Activated naive CD4-positive, alpha-beta T cell treated with anti-CD3 and anti-CD28 coated beads, Interleukin-2, amount 10 ng/mL, durations not matched to agents 7 days and 5 days (primary cell): ENCODE data around the gene LPP.

ENCODE experiments used
- CTCF ChIA-PET: fragments of 350-600 bp; sonication (Branson Sonifier 250); formaldehyde crosslinking; loops from one replicate; lab custom pipeline; 2021; ENCODE audit warnings: antibody characterized with exemption; lab: Charles Lee
- DNase-seq: peaks from one replicate; pipeline ENCODE4 v3.0.0-alpha.2; 2020
- H3K27ac Mint-ChIP-seq: one replicate; pipeline ENCODE4 v1.8.0; 2021; ENCODE audit warnings: mild to moderate bottlenecking, moderate library complexity, mixed read lengths
- H3K27me3 Mint-ChIP-seq: one replicate; pipeline ENCODE4 v1.8.0; 2021; ENCODE audit warnings: mild to moderate bottlenecking, mixed read lengths
- H3K36me3 Mint-ChIP-seq: one replicate; pipeline ENCODE4 v1.8.0; 2021; ENCODE audit warnings: mixed read lengths
- H3K4me1 Mint-ChIP-seq: one replicate; pipeline ENCODE4 v1.8.0; 2021; ENCODE audit warnings: mixed read lengths
- H3K4me3 Mint-ChIP-seq: one replicate; pipeline ENCODE4 v1.8.0; 2021; ENCODE audit warnings: mild to moderate bottlenecking, moderate library complexity, mixed read lengths
- H3K9me3 Mint-ChIP-seq: one replicate; pipeline ENCODE4 v1.8.0; 2021; ENCODE audit warnings: mixed read lengths

The LPP gene

GRCh38 chr3:188270423-188270972 lies 116.5 kb downstream of the LPP start:
- peaks cover 4% of the 10 kb centered on the region for H3K4me1 Mint-ChIP-seq
- no peak for DNase-seq
- H3K36me3 Mint-ChIP-seq = peaks cover 23% of the 10 kb centered on the region
- no peaks in the 10 kb centered on the region for H3K27me3 Mint-ChIP-seq
- H3K9me3 Mint-ChIP-seq = no peaks in the 10 kb centered on the region
- H3K27ac Mint-ChIP-seq = no peak overlapping the region
- CTCF ChIA-PET = no interaction called here
- H3K4me3 Mint-ChIP-seq = no peak overlapping the region

- no peaks in the 10 kb centered on the region for H3K27me3 Mint-ChIP-seq
- no peak overlapping the region for H3K27ac Mint-ChIP-seq
- DNase-seq = no peak
- no peaks in the 10 kb centered on the region for H3K9me3 Mint-ChIP-seq
- H3K4me1 Mint-ChIP-seq = peaks cover 4% of the 10 kb centered on the region
- peaks cover 26% of the 10 kb centered on the region for H3K36me3 Mint-ChIP-seq
- CTCF ChIA-PET = interaction anchor here (1.1 kb wide), 1 partner anchor 11 kb away, joined by 3 read pairs; no protein-coding TSS in a partner anchor
- H3K4me3 Mint-ChIP-seq = no peak overlapping the region
These were observed 117.4 kb downstream of the LPP start for GRCh38 chr3:188271226-188271914.

GRCh38 chr3:188272481-188273372 lies 118.8 kb downstream of the LPP start:
- DNase-seq = no peak
- Mint-ChIP-seq H3K9me3 (no peaks in the 10 kb centered on the region), H3K27ac (no peak overlapping the region), H3K36me3 (peaks cover 24% of the 10 kb centered on the region), H3K4me3 (no peak overlapping the region), H3K4me1 (peaks cover 4% of the 10 kb centered on the region), H3K27me3 (no peaks in the 10 kb centered on the region)
- CTCF ChIA-PET = interaction anchor here (1.1 kb wide), 1 partner anchor 10 kb away, joined by 3 read pairs; no protein-coding TSS in a partner anchor

- no peak overlapping the region for H3K27ac Mint-ChIP-seq
- H3K36me3 Mint-ChIP-seq = peaks cover 24% of the 10 kb centered on the region
- no peaks in the 10 kb centered on the region for H3K9me3 Mint-ChIP-seq
- H3K27me3 Mint-ChIP-seq = no peaks in the 10 kb centered on the region
- CTCF ChIA-PET = no interaction called here
- H3K4me1 Mint-ChIP-seq = peaks cover 3% of the 10 kb centered on the region
- no peak for DNase-seq
- H3K4me3 Mint-ChIP-seq = no peak overlapping the region
These were observed 120.4 kb downstream of the LPP start for GRCh38 chr3:188274249-188274915.

GRCh38 chr3:188276375-188276774 lies 122.4 kb downstream of the LPP start:
- no peak overlapping the region for H3K27ac Mint-ChIP-seq
- H3K9me3 Mint-ChIP-seq = no peaks in the 10 kb centered on the region
- H3K4me1 Mint-ChIP-seq = peaks cover 7% of the 10 kb centered on the region
- no peak overlapping the region for H3K4me3 Mint-ChIP-seq
- H3K27me3 Mint-ChIP-seq = no peaks in the 10 kb centered on the region
- no peak for DNase-seq
- CTCF ChIA-PET = interaction anchor here (1.3 kb wide), 1 partner anchor 9 kb away, joined by 3 read pairs; no protein-coding TSS in a partner anchor
- H3K36me3 Mint-ChIP-seq = peaks cover 16% of the 10 kb centered on the region

- H3K9me3 Mint-ChIP-seq = no peaks in the 10 kb centered on the region
- peaks cover 16% of the 10 kb centered on the region for H3K4me1 Mint-ChIP-seq
- DNase-seq = no peak
- H3K36me3 Mint-ChIP-seq = peaks cover 5% of the 10 kb centered on the region
- H3K27me3 Mint-ChIP-seq = no peaks in the 10 kb centered on the region
- no peak overlapping the region for H3K4me3 Mint-ChIP-seq
- no peak overlapping the region for H3K27ac Mint-ChIP-seq
- CTCF ChIA-PET = interaction anchor here (0.7 to 1.5 kb wide), 2 partner anchors 15 to 676 kb away, joined by 3 to 4 read pairs; no protein-coding TSS in a partner anchor
These were observed 124.9 kb downstream of the LPP start for GRCh38 chr3:188278717-188279324.

- Mint-ChIP-seq H3K27me3 (no peaks in the 10 kb centered on the region), H3K4me3 (no peak overlapping the region), H3K4me1 (peaks cover 24% of the 10 kb centered on the region), H3K36me3 (peaks cover 7% of the 10 kb centered on the region), H3K27ac (no peak overlapping the region), H3K9me3 (no peaks in the 10 kb centered on the region)
- CTCF ChIA-PET = interaction anchor here (1.5 kb wide), 1 partner anchor 16 kb away, joined by 4 read pairs; no protein-coding TSS in a partner anchor
- no peak for DNase-seq
These were observed 125.8 kb downstream of the LPP start for GRCh38 chr3:188279502-188280335.

GRCh38 chr3:188280627-188281026 lies 126.7 kb downstream of the LPP start:
- no peak overlapping the region for H3K27ac Mint-ChIP-seq
- H3K4me1 Mint-ChIP-seq = peaks cover 31% of the 10 kb centered on the region
- H3K9me3 Mint-ChIP-seq = no peaks in the 10 kb centered on the region
- no peak overlapping the region for H3K4me3 Mint-ChIP-seq
- CTCF ChIA-PET = interaction anchor here (0.6 kb wide), 1 partner anchor 34 kb away, joined by 3 read pairs; no protein-coding TSS in a partner anchor
- DNase-seq = no peak
- no peaks in the 10 kb centered on the region for H3K27me3 Mint-ChIP-seq
- H3K36me3 Mint-ChIP-seq = peaks cover 8% of the 10 kb centered on the region

- Mint-ChIP-seq H3K4me3 (no peak overlapping the region), H3K36me3 (peaks cover 14% of the 10 kb centered on the region), H3K9me3 (no peaks in the 10 kb centered on the region), H3K27ac (no peak overlapping the region), H3K4me1 (peaks cover 37% of the 10 kb centered on the region), H3K27me3 (no peaks in the 10 kb centered on the region)
- DNase-seq = no peak
- CTCF ChIA-PET = interaction anchor here (1.0 to 1.8 kb wide), 3 partner anchors 11 to 542 kb away, joined by 3 to 8 read pairs (median 4); no protein-coding TSS in a partner anchor
These were observed 128.9 kb downstream of the LPP start for GRCh38 chr3:188282871-188283270.

- no peak overlapping the region for H3K4me3 Mint-ChIP-seq
- DNase-seq = no peak
- H3K9me3 Mint-ChIP-seq = no peaks in the 10 kb centered on the region
- peaks cover 37% of the 10 kb centered on the region for H3K4me1 Mint-ChIP-seq
- no peak overlapping the region for H3K27ac Mint-ChIP-seq
- no peaks in the 10 kb centered on the region for H3K27me3 Mint-ChIP-seq
- CTCF ChIA-PET = interaction anchor here (1.5 to 1.8 kb wide), 2 partner anchors 15 to 543 kb away, joined by 4 to 8 read pairs; no protein-coding TSS in a partner anchor
- H3K36me3 Mint-ChIP-seq = peaks cover 14% of the 10 kb centered on the region
These were observed 129.4 kb downstream of the LPP start for GRCh38 chr3:188283347-188283746.

GRCh38 chr3:188284455-188285212 lies 130.7 kb downstream of the LPP start:
- H3K36me3 Mint-ChIP-seq = peaks cover 14% of the 10 kb centered on the region
- no peaks in the 10 kb centered on the region for H3K9me3 Mint-ChIP-seq
- CTCF ChIA-PET = interaction anchor here (0.7 to 1.1 kb wide), 2 partner anchors 9 to 539 kb away, joined by 3 read pairs; partner anchors contain the start of gene BCL6
- DNase-seq = peak; percentile 28
- H3K27ac Mint-ChIP-seq = peak overlapping the region; percentile 9
- H3K27me3 Mint-ChIP-seq = no peaks in the 10 kb centered on the region
- H3K4me1 Mint-ChIP-seq = peaks cover 33% of the 10 kb centered on the region
- no peak overlapping the region for H3K4me3 Mint-ChIP-seq

GRCh38 chr3:188286087-188286513 lies 132.1 kb downstream of the LPP start:
- Mint-ChIP-seq H3K4me1 (peaks cover 30% of the 10 kb centered on the region), H3K9me3 (no peaks in the 10 kb centered on the region), H3K27ac (no peak overlapping the region), H3K4me3 (no peak overlapping the region), H3K36me3 (peaks cover 25% of the 10 kb centered on the region), H3K27me3 (no peaks in the 10 kb centered on the region)
- no peak for DNase-seq
- CTCF ChIA-PET = interaction anchor here (1.4 kb wide), 1 partner anchor 547 kb away, joined by 3 read pairs; no protein-coding TSS in a partner anchor
